Measurements from ENCODE around the gene ERMN. TPM values are rescaled to one million over a fixed set of nuclear protein-coding genes. Genes with fewer than 3 reads are reported as not detected.

ERMN gene
- total RNA-seq, 1 experiment from 2014 or later = not detected

DNA sequence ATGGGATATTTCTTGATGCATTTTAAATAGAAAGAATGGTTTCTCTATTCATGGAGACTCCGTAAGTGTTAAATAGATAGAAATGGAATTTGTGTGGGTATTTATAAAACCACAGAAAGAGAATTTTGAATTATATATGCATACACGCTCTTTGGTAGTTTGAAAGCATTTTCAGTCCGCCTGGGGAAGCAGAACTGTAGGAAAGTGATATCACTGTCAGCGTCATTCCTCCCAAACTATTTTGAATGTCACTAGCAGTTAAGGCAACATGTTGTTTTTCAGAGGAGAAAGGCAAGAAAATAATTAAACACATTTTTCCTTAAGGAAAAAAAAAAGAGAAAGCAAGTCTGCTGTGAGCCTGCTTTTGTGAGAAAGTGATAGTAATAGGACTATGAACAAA lies 8.7 kb upstream of the ERMN start:
- BruUV-seq (replicated peaks) = no TSS peak
- H3K4me1 ChIP-seq (ENCODE audit: control insufficient read depth, insufficient read depth, low read length) = no peaks in the 10 kb centered on the region
- intact Hi-C loops (cut with micrococcal nuclease; ENCODE audit: unreplicated experiment) (no loop called here), in situ Hi-C loops (cut with HindIII; ENCODE audit: low pct_unique_long_range_greater_than_20kb, low sequenced_read_pairs) (no loop called here)
- ChIA-PET POLR2A (no interaction called here), CTCF (no interaction called here)
- no peaks in the 10 kb centered on the region for H3K36me3 ChIP-seq (ENCODE audit: control insufficient read depth, insufficient read depth, low read length)
- H3K27ac ChIP-seq (ENCODE audit: low read length) = no peak overlapping the region
- no peak for DNase-seq (ENCODE audit: low read depth, low spot score)
- H3K27me3 ChIP-seq (ENCODE audit: control insufficient read depth, insufficient read depth, low read length) = no peaks in the 10 kb centered on the region
- H3K4me3 ChIP-seq (ENCODE audit: low read depth in 2 of 2, low read length in 2 of 2) = no peak overlapping the region
- TF ChIP-seq, protein P1, sequence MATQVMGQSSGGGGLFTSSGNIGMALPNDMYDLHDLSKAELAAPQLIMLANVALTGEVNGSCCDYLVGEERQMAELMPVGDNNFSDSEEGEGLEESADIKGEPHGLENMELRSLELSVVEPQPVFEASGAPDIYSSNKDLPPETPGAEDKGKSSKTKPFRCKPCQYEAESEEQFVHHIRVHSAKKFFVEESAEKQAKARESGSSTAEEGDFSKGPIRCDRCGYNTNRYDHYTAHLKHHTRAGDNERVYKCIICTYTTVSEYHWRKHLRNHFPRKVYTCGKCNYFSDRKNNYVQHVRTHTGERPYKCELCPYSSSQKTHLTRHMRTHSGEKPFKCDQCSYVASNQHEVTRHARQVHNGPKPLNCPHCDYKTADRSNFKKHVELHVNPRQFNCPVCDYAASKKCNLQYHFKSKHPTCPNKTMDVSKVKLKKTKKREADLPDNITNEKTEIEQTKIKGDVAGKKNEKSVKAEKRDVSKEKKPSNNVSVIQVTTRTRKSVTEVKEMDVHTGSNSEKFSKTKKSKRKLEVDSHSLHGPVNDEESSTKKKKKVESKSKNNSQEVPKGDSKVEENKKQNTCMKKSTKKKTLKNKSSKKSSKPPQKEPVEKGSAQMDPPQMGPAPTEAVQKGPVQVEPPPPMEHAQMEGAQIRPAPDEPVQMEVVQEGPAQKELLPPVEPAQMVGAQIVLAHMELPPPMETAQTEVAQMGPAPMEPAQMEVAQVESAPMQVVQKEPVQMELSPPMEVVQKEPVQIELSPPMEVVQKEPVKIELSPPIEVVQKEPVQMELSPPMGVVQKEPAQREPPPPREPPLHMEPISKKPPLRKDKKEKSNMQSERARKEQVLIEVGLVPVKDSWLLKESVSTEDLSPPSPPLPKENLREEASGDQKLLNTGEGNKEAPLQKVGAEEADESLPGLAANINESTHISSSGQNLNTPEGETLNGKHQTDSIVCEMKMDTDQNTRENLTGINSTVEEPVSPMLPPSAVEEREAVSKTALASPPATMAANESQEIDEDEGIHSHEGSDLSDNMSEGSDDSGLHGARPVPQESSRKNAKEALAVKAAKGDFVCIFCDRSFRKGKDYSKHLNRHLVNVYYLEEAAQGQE (IDR thresholded peaks at IDR 0.05; ENCODE audit: insufficient read depth in 1 of 2, low read depth in 2 of 2, low read length in 1 of 2) = no peak
- TF ChIP-seq POLR2AphosphoS5 (IDR thresholded peaks at IDR 0.05; ENCODE audit: low read depth, low read length) = no peak
- no peak for TF ChIP-seq SIN3A (IDR thresholded peaks at IDR 0.05; ENCODE audit: borderline replicate concordance, insufficient read depth, low read depth, low read length)
- no peak for TF ChIP-seq TCF7L2 (IDR thresholded peaks at IDR 0.05; ENCODE audit: low read depth, low read length)
- TF ChIP-seq, protein P2, sequence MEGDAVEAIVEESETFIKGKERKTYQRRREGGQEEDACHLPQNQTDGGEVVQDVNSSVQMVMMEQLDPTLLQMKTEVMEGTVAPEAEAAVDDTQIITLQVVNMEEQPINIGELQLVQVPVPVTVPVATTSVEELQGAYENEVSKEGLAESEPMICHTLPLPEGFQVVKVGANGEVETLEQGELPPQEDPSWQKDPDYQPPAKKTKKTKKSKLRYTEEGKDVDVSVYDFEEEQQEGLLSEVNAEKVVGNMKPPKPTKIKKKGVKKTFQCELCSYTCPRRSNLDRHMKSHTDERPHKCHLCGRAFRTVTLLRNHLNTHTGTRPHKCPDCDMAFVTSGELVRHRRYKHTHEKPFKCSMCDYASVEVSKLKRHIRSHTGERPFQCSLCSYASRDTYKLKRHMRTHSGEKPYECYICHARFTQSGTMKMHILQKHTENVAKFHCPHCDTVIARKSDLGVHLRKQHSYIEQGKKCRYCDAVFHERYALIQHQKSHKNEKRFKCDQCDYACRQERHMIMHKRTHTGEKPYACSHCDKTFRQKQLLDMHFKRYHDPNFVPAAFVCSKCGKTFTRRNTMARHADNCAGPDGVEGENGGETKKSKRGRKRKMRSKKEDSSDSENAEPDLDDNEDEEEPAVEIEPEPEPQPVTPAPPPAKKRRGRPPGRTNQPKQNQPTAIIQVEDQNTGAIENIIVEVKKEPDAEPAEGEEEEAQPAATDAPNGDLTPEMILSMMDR (IDR thresholded peaks at IDR 0.05) = no peak
- no peak for ATAC-seq
- H3K9me3 ChIP-seq (ENCODE audit: control insufficient read depth, insufficient read depth, low read depth, low read length) = no peaks in the 10 kb centered on the region

GRCh38 chr2:157333304-157334047 lies 7.9 kb upstream of the ERMN start:
- Histone ChIP-seq H3K4me3 (ENCODE audit: low read depth in 2 of 2, low read length in 2 of 2) (no peak overlapping the region), H3K27ac (ENCODE audit: low read length) (no peak overlapping the region), H3K4me1 (ENCODE audit: control insufficient read depth, insufficient read depth, low read length) (no peaks in the 10 kb centered on the region), H3K36me3 (ENCODE audit: control insufficient read depth, insufficient read depth, low read length) (no peaks in the 10 kb centered on the region), H3K9me3 (ENCODE audit: control insufficient read depth, insufficient read depth, low read depth, low read length) (no peaks in the 10 kb centered on the region), H3K27me3 (ENCODE audit: control insufficient read depth, insufficient read depth, low read length) (no peaks in the 10 kb centered on the region)
- POLR2A ChIA-PET = no interaction called here
- no peak for ATAC-seq
- BruUV-seq (replicated peaks) = no TSS peak
- intact Hi-C loops (cut with micrococcal nuclease; ENCODE audit: unreplicated experiment) = no loop called here
- TF ChIP-seq, protein P1 (IDR thresholded peaks at IDR 0.05; ENCODE audit: insufficient read depth in 1 of 2, low read depth in 2 of 2, low read length in 1 of 2) = no peak
- no peak for TF ChIP-seq SIN3A (IDR thresholded peaks at IDR 0.05; ENCODE audit: borderline replicate concordance, insufficient read depth, low read depth, low read length)
- TF ChIP-seq, protein P2 (IDR thresholded peaks at IDR 0.05) = no peak
- TF ChIP-seq TCF7L2 (IDR thresholded peaks at IDR 0.05; ENCODE audit: low read depth, low read length) = no peak
- no peak for TF ChIP-seq POLR2AphosphoS5 (IDR thresholded peaks at IDR 0.05; ENCODE audit: low read depth, low read length)
- CTCF ChIA-PET = no interaction called here
- no peak for DNase-seq (ENCODE audit: low read depth, low spot score)
- in situ Hi-C loops (cut with HindIII; ENCODE audit: low pct_unique_long_range_greater_than_20kb, low sequenced_read_pairs) = no loop called here
